ENCODE data around the gene PLD5.

Gene PLD5

DNA sequence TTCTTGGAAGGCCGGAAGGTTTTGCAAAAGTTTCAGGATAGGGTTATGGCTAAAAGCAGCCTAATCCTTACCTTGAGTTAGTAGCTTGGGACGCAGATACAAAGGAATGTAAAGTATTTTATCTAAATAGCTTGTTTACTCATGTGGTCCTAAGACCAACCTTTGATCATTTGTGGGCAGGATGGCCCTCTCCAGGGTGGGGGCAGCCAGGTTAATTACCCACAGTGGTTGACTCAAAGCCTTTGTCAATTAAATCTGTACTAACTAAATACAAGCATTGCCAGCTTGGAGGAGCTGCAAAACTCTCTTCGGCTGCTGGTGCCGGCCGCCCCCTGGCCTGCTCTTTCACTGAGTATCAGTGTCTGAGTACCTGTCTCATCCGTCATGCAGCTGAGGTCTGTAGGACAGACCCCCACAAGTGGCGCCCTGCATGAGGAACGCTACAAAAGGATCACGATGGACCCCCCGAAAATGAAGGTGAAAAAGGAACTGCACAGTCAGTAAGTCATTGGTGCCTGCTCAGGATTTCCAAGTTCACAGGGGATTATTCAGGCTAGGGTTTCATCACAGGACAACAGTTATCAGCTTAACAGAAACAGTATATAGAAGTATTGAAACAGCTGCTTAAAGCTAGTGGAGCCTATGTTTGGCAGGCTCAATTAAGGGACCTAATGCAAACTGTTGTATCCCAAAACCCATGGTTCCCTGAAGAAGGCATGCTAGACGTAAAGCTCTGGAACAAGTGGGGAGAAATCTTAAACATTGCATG lies 313.1 kb downstream of the PLD5 start:
- TF ChIP-seq, protein P1, sequence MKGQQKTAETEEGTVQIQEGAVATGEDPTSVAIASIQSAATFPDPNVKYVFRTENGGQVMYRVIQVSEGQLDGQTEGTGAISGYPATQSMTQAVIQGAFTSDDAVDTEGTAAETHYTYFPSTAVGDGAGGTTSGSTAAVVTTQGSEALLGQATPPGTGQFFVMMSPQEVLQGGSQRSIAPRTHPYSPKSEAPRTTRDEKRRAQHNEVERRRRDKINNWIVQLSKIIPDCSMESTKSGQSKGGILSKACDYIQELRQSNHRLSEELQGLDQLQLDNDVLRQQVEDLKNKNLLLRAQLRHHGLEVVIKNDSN (IDR thresholded peaks at IDR 0.05), result no peak
- TF ChIP-seq, protein P2, sequence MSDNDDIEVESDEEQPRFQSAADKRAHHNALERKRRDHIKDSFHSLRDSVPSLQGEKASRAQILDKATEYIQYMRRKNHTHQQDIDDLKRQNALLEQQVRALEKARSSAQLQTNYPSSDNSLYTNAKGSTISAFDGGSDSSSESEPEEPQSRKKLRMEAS (IDR thresholded peaks at IDR 0.05), result no peak
- TF ChIP-seq FOXM1 (IDR thresholded peaks at IDR 0.05; ENCODE audit: borderline replicate concordance, low read depth) (no peak), RAD21 (IDR thresholded peaks at IDR 0.05; ENCODE audit: low read depth) (no peak)

DNA sequence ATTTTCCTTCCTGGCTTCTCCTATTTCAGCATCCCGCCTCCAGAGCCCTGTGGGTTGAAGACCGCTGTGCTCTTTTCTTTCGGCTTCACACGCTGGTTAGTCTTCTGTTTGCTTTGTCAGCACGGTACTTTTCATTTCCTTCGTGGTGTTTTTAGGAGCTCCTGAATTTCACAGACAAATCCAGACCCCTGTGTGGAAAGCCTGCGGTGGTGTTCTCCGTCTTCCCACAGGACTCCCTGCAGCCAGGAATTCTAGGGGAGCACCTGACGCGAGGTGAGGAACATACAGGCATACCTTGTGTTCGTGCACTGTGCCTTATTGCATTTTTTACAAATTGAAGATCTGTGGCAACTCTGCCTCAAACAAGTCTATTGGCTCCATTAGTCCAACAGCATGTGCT lies 315.4 kb downstream of the PLD5 start:
- TF ChIP-seq EGR1 (IDR thresholded peaks at IDR 0.05) (no peak), NFIC (IDR thresholded peaks at IDR 0.05) (no peak), TAF1 (IDR thresholded peaks at IDR 0.05; ENCODE audit: low read depth) (no peak), TEAD4 (IDR thresholded peaks at IDR 0.05) (no peak), CREB1 (IDR thresholded peaks at IDR 0.05; ENCODE audit: low read depth) (no peak), RAD21 (IDR thresholded peaks at IDR 0.05; ENCODE audit: low read depth) (no peak), FOXM1 (IDR thresholded peaks at IDR 0.05; ENCODE audit: borderline replicate concordance, low read depth) (no peak), ZBTB7A (IDR thresholded peaks at IDR 0.05; ENCODE audit: low read depth) (no peak), EP300 (IDR thresholded peaks at IDR 0.05; ENCODE audit: borderline replicate concordance) (no peak), YY1 (IDR thresholded peaks at IDR 0.05; ENCODE audit: low read depth) (no peak), TCF12 (IDR thresholded peaks at IDR 0.05; ENCODE audit: low read depth) (no peak), CEBPB (IDR thresholded peaks at IDR 0.05) (no peak)
- TF ChIP-seq, protein P3, sequence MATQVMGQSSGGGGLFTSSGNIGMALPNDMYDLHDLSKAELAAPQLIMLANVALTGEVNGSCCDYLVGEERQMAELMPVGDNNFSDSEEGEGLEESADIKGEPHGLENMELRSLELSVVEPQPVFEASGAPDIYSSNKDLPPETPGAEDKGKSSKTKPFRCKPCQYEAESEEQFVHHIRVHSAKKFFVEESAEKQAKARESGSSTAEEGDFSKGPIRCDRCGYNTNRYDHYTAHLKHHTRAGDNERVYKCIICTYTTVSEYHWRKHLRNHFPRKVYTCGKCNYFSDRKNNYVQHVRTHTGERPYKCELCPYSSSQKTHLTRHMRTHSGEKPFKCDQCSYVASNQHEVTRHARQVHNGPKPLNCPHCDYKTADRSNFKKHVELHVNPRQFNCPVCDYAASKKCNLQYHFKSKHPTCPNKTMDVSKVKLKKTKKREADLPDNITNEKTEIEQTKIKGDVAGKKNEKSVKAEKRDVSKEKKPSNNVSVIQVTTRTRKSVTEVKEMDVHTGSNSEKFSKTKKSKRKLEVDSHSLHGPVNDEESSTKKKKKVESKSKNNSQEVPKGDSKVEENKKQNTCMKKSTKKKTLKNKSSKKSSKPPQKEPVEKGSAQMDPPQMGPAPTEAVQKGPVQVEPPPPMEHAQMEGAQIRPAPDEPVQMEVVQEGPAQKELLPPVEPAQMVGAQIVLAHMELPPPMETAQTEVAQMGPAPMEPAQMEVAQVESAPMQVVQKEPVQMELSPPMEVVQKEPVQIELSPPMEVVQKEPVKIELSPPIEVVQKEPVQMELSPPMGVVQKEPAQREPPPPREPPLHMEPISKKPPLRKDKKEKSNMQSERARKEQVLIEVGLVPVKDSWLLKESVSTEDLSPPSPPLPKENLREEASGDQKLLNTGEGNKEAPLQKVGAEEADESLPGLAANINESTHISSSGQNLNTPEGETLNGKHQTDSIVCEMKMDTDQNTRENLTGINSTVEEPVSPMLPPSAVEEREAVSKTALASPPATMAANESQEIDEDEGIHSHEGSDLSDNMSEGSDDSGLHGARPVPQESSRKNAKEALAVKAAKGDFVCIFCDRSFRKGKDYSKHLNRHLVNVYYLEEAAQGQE (IDR thresholded peaks at IDR 0.05; ENCODE audit: low read depth), result no peak
- TF ChIP-seq, protein P1 (IDR thresholded peaks at IDR 0.05), result no peak
- TF ChIP-seq, protein P2 (IDR thresholded peaks at IDR 0.05), result no peak

DNA sequence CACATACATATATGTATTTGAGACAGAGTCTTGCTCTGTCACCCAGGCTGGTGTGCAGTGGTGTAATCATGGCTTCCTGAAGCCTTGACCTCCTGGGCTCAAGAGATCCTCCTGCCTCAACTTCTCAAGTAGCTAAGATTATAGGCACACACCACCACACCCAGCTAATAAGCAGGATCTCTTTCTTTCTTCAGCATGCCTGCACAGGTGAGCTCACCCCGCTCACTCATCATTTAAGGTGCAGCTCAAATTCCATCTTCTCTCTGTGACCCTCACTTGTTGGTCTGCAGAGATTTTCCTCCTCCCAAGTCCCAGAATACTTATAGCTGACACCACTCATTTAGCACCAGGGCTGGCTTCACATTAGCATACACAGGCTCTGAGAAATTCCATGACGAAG lies 316.5 kb downstream of the PLD5 start:
- TF ChIP-seq TCF12 (IDR thresholded peaks at IDR 0.05; ENCODE audit: low read depth) (no peak), FOXM1 (IDR thresholded peaks at IDR 0.05; ENCODE audit: borderline replicate concordance, low read depth) (no peak), EGR1 (IDR thresholded peaks at IDR 0.05) (no peak), CREB1 (IDR thresholded peaks at IDR 0.05; ENCODE audit: low read depth) (no peak), NFIC (IDR thresholded peaks at IDR 0.05) (no peak), EP300 (IDR thresholded peaks at IDR 0.05; ENCODE audit: borderline replicate concordance) (no peak), TEAD4 (IDR thresholded peaks at IDR 0.05) (no peak), RAD21 (IDR thresholded peaks at IDR 0.05; ENCODE audit: low read depth) (no peak), CEBPB (IDR thresholded peaks at IDR 0.05) (no peak), TAF1 (IDR thresholded peaks at IDR 0.05; ENCODE audit: low read depth) (no peak), YY1 (IDR thresholded peaks at IDR 0.05; ENCODE audit: low read depth) (no peak), ZBTB7A (IDR thresholded peaks at IDR 0.05; ENCODE audit: low read depth) (no peak)
- TF ChIP-seq, protein P2 (IDR thresholded peaks at IDR 0.05), result no peak
- TF ChIP-seq, protein P1 (IDR thresholded peaks at IDR 0.05), result no peak
- TF ChIP-seq, protein P3 (IDR thresholded peaks at IDR 0.05; ENCODE audit: low read depth), result no peak

DNA sequence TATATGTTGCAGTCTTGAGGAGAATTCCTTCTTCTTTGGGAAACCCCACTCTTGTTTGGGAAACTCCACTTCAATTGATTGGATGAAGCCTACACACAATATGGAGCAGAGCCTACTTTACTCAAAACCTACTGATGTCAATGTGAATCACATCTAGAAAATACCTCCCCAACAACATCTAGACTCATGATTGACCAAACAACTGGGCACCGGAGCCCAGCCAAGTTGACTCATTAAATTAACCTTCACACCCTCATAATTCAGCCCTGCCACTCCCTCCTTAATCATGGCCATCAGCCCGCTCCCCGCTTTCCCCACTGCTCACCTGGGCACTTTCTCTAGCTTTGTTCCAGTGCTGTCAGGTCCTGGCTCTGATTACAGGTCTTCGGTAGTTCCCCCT lies 317.5 kb downstream of the PLD5 start:
- TF ChIP-seq EP300 (IDR thresholded peaks at IDR 0.05; ENCODE audit: borderline replicate concordance), result no peak

DNA sequence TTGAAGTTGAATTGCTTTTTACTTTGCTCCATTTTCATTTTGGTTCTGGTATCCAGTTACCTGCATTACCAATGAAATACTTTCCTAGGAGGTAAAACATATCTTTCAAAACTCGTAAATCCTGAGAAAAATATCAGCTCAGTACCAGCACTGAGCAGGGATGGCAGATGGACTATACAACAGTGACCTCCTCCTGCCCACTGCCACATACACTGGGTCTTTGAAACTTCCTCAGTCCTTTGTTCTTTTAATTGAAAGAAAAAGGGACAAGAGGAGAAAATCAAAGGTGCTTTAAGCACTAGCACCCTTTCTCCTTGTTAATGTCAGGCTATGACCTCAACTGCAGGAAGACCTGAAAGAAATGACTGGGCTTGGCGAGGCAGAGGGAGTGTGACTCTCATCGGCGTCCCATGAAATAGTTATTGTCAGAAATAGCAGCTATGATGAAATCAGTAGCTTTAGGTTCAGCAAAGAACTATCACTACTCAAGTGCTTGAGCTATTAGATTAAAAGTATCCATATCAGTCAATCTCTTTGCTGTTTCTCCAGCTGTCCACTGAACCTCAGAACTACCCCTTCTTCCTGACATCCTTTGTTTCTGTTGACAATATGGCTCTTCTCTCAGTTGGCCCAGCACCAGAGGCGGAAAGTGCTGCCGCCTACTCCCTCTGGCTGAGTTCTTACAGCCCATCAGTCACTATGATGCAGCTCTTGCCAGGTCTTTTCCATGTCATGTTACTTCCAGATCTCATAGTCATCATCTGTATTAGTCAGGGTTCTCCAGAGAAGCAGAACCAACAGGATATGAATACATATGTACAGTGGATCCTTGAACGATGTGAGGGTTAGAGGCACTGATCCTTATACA lies 318.6 kb downstream of the PLD5 start:
- no peak for TF ChIP-seq ZBTB7A (IDR thresholded peaks at IDR 0.05; ENCODE audit: low read depth)
- no peak for TF ChIP-seq RAD21 (IDR thresholded peaks at IDR 0.05; ENCODE audit: low read depth)
- TF ChIP-seq, protein P3 (IDR thresholded peaks at IDR 0.05; ENCODE audit: low read depth), result no peak
- TF ChIP-seq, protein P2 (IDR thresholded peaks at IDR 0.05), result no peak
- no peak for TF ChIP-seq YY1 (IDR thresholded peaks at IDR 0.05; ENCODE audit: low read depth)
- TF ChIP-seq CEBPB (IDR thresholded peaks at IDR 0.05), result no peak
- TF ChIP-seq EGR1 (IDR thresholded peaks at IDR 0.05), result no peak
- no peak for TF ChIP-seq TAF1 (IDR thresholded peaks at IDR 0.05; ENCODE audit: low read depth)
- TF ChIP-seq CREB1 (IDR thresholded peaks at IDR 0.05; ENCODE audit: low read depth), result no peak
- TF ChIP-seq, protein P1 (IDR thresholded peaks at IDR 0.05), result no peak
- no peak for TF ChIP-seq EP300 (IDR thresholded peaks at IDR 0.05; ENCODE audit: borderline replicate concordance)
- no peak for TF ChIP-seq NFIC (IDR thresholded peaks at IDR 0.05)
- TF ChIP-seq TEAD4 (IDR thresholded peaks at IDR 0.05), result no peak
- TF ChIP-seq FOXM1 (IDR thresholded peaks at IDR 0.05; ENCODE audit: borderline replicate concordance, low read depth), result no peak
- no peak for TF ChIP-seq TCF12 (IDR thresholded peaks at IDR 0.05; ENCODE audit: low read depth)
